ENCODE measurements around the gene DEPDC5.
A peak's percentile ranks its signal among the peaks of the same experiment; 100 is the strongest.

The DEPDC5 gene

GRCh38 chr22:31945443-31945855, 191.6 kb downstream of the DEPDC5 start:
- DNase-seq (ENCODE audit: low read depth in 1 of 2, low spot score in 1 of 2), result no peak
- H3K27ac ChIP-seq (replicated peaks), result peak overlapping the region; percentile 94
- no peaks in the 10 kb centered on the region for H3K27me3 ChIP-seq (ENCODE audit: insufficient read depth, poor library complexity, severe bottlenecking)
- TF ChIP-seq POLR2AphosphoS5 (IDR thresholded peaks at IDR 0.05; ENCODE audit: low read depth), result no peak
- no peak for TF ChIP-seq REST (IDR thresholded peaks at IDR 0.05; ENCODE audit: insufficient replicate concordance, low read depth)
- no peak for TF ChIP-seq GABPA (IDR thresholded peaks at IDR 0.05; ENCODE audit: low read depth)
- TF ChIP-seq SPI1 (IDR thresholded peaks at IDR 0.05; ENCODE audit: borderline replicate concordance, low read depth), result no peak
- no peak for TF ChIP-seq CTCF (IDR thresholded peaks at IDR 0.05; ENCODE audit: insufficient read depth, low read length)
- H3K4me3 ChIP-seq (replicated peaks; ENCODE audit: insufficient read depth, low read length), result peak overlapping the region; percentile 95

- Histone ChIP-seq H3K27ac (replicated peaks) (peak overlapping the region; percentile 94), H3K4me3 (replicated peaks; ENCODE audit: insufficient read depth, low read length) (peak overlapping the region; percentile 95), H3K27me3 (ENCODE audit: insufficient read depth, poor library complexity, severe bottlenecking) (no peaks in the 10 kb centered on the region)
- DNase-seq (ENCODE audit: low read depth in 1 of 2, low spot score in 1 of 2), result peak; percentile 31 to 39
- TF ChIP-seq GABPA (IDR thresholded peaks at IDR 0.05; ENCODE audit: low read depth) (no peak), POLR2AphosphoS5 (IDR thresholded peaks at IDR 0.05; ENCODE audit: low read depth) (0 out of 2 replicates have a peak, but pooled peaks have one; percentile 37), CTCF (IDR thresholded peaks at IDR 0.05; ENCODE audit: insufficient read depth, low read length) (no peak)
Measured at GRCh38 chr22:31945971-31946680, 192.3 kb downstream of the DEPDC5 start.

GRCh38 chr22:31947296-31947695, 193.5 kb downstream of the DEPDC5 start:
- no peaks in the 10 kb centered on the region for H3K27me3 ChIP-seq (ENCODE audit: insufficient read depth, poor library complexity, severe bottlenecking)
- H3K27ac ChIP-seq (replicated peaks), result peak overlapping the region; percentile 5; the same call in 1 of the 2 replicates
- peak overlapping the region; percentile 95 for H3K4me3 ChIP-seq (replicated peaks; ENCODE audit: insufficient read depth, low read length)
- TF ChIP-seq CTCF (IDR thresholded peaks at IDR 0.05; ENCODE audit: insufficient read depth, low read length), result peak; percentile 71
- TF ChIP-seq POLR2AphosphoS5 (IDR thresholded peaks at IDR 0.05; ENCODE audit: low read depth), result no peak
- peak; percentile 36 to 60 for DNase-seq (ENCODE audit: low read depth in 1 of 2, low spot score in 1 of 2)

- Histone ChIP-seq H3K27ac (replicated peaks) (no peak overlapping the region), H3K27me3 (ENCODE audit: insufficient read depth, poor library complexity, severe bottlenecking) (no peaks in the 10 kb centered on the region), H3K4me3 (replicated peaks; ENCODE audit: insufficient read depth, low read length) (no peak overlapping the region)
- TF ChIP-seq CTCF (IDR thresholded peaks at IDR 0.05; ENCODE audit: insufficient read depth, low read length) (no peak), GABPA (IDR thresholded peaks at IDR 0.05; ENCODE audit: low read depth) (no peak), SPI1 (IDR thresholded peaks at IDR 0.05; ENCODE audit: borderline replicate concordance, low read depth) (no peak), POLR2AphosphoS5 (IDR thresholded peaks at IDR 0.05; ENCODE audit: low read depth) (no peak), REST (IDR thresholded peaks at IDR 0.05; ENCODE audit: insufficient replicate concordance, low read depth) (no peak)
- no peak for DNase-seq (ENCODE audit: low read depth in 1 of 2, low spot score in 1 of 2)
Measured at GRCh38 chr22:31948002-31948401, 194.2 kb downstream of the DEPDC5 start.
